Raji (cell line): Measurements from ENCODE around the gene DHRS9.

Source experiments
- POLR2A ChIP-seq: IDR thresholded peaks from 2 replicates; pipeline ENCODE4 v1.6.1; 2011; ENCODE audit warnings: low read depth, low read length, control low read depth; ENCODE audit not compliant: insufficient read depth

DHRS9 gene

GRCh38 chr2:169082995-169083394, 13.6 kb downstream of the DHRS9 start:
- no peak for TF ChIP-seq POLR2A

- TF ChIP-seq POLR2A: no peak
These were observed 17.6 kb downstream of the DHRS9 start for GRCh38 chr2:169086893-169087467.

- TF ChIP-seq POLR2A: no peak
These were observed 18.5 kb downstream of the DHRS9 start for GRCh38 chr2:169087757-169088379.

- no peak for TF ChIP-seq POLR2A
These were observed 19.8 kb downstream of the DHRS9 start for GRCh38 chr2:169089182-169089581.

DNA sequence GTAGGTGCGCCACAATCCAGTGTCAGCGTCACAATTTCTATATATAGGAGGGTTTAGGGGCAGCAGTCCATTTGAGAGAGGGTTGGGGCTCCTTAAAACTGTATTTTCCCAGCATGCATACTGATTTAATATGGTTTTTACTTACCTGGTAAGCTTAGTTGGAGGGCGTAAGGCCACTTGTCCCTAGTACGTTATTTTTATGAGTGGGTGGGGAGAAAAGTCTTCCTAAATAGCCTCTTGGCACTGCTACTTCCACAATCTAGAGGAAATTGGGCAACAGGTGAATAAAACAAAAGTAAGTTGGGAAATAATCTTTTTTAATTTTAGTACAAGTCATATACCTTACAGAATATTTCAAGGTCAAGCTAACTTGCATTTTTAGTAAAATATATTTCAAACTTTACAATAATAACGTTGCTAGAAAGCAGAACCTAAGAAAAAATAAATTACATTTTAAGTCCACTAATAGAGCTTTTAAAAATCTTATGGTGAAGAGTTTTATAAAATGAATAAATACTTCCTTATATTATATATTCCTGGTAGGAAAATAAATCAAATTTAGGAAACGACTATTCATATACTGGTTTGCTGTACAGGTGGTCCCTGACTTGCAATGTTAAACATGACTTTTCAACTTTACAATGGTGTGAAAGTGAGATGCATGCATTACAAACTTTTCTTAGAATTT, 20.9 kb downstream of the DHRS9 start:
- no peak for TF ChIP-seq POLR2A

GRCh38 chr2:169091256-169091655, 21.9 kb downstream of the DHRS9 start:
- no peak for TF ChIP-seq POLR2A

GRCh38 chr2:169091761-169092519, 22.6 kb downstream of the DHRS9 start:
- no peak for TF ChIP-seq POLR2A

- TF ChIP-seq POLR2A: no peak
These were observed 24.2 kb downstream of the DHRS9 start for GRCh38 chr2:169093535-169093934.

DNA sequence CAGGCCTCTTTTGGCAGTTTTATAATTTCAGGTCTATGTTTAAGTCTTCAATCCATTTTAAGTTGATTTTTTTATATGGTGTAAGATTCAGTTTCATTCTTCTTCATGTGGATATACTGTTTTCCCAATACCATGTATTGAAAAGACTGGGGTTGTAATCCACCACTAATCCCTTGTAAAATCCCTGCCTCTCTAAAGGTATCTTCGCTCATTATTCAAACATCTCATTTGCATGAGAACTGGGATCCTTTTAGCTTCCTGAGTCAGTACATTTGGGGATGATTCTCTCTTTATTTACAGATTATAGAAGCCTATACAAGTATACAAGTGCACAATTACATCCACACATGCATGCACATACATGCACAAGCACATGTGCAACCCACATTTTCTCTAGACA, 25.3 kb downstream of the DHRS9 start:
- TF ChIP-seq POLR2A: no peak

DNA sequence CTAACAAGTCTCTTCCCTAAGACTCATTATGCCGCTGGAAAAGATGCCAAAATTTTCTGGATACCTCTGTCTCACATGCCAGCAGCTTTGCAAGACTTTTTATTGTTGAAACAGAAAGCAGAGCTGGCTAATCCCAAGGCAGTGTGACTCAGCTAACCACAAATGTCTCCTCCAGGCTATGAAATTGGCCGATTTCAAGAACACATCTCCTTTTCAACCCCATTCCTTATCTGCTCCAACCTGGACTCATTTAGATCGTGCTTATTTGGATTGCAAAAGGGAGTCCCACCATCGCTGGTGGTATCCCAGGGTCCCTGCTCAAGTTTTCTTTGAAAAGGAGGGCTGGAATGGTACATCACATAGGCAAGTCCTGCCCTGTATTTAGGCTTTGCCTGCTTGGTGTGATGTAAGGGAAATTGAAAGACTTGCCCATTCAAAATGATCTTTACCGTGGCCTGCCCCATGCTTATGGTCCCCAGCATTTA, 26.3 kb downstream of the DHRS9 start:
- no peak for TF ChIP-seq POLR2A

DNA sequence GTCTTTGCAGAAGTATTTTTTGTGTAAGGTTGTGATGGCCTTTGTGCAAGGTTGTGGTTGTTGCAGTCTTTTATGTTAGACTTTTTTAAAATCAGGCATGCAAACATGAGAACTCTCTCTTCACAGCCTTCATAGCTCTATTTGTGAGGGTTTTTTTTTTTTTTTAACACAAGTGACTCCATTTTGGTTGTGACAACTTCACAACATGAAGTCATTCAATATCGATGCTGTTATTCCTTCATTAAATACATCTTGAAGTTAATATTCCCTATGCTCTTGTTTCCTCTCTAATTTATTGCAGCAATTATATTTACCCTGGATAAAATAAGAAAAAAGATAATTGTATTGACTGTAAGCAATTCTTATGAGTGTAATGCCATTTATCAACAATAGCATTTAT, 35.5 kb downstream of the DHRS9 start:
- TF ChIP-seq POLR2A: no peak

GRCh38 chr2:169105476-169105875, 36.1 kb downstream of the DHRS9 start:
- no peak for TF ChIP-seq POLR2A

DNA sequence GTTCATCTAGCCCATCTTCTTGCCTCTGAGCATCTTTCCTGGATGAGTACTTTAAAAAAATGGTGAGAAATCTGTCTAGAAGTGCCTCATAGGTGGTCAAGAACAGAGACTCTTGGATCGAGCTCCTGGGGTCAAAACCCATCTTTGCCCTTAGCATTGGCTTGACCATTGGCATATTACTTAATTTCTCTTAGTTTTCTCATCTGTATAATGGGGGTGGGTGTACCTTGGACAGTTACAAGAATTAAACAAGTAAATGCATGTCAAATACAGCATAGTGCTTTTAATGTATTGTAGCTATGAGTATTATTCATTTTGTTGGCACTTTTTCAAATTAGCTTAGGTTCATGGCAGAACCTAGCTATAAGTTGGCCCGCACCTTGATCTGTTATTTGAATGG, 36.8 kb downstream of the DHRS9 start:
- no peak for TF ChIP-seq POLR2A

GRCh38 chr2:169106563-169107545, 37.5 kb downstream of the DHRS9 start:
- no peak for TF ChIP-seq POLR2A
